ENCODE data around the gene OR52E8. TPM values are rescaled to one million over a fixed set of nuclear protein-coding genes. Genes with fewer than 3 reads are reported as not detected.

The OR52E8 gene
- total and polyA plus RNA-seq, 10 of the 15 experiments (the other 5 are each of a cell fraction or from before 2014, with no cell fraction given): not detected

- TF ChIP-seq ZBTB11 (CRISPR knock-in tag; IDR thresholded peaks at IDR 0.05): no peak
- TF ChIP-seq IKZF1 (conservative IDR thresholded peaks at IDR 0.05): no peak
- no peak for TF ChIP-seq ZNF592 (IDR thresholded peaks at IDR 0.05)
- TF ChIP-seq BCL11A (IDR thresholded peaks at IDR 0.05; ENCODE audit: low read depth, low read length): no peak
- no peak for TF ChIP-seq ASH2L (IDR thresholded peaks at IDR 0.05; ENCODE audit: borderline replicate concordance, low read depth)
These were observed 35.4 kb upstream of the OR52E8 start, which contains the start of gene OR52E5 (continued) for GRCh38 chr11:5892908-5893307.

Data from GM12878 (cell line).